HUDEP-2 (cell line): ENCODE results near the gene UXT.
A peak's percentile ranks its signal among the peaks of the same experiment; 100 is the strongest.
"Not testable (repeated sequence)": the region's sequence is repeated elsewhere in the genome, so short reads cannot be mapped to it uniquely, and the experiment has no call there.

ENCODE experiments used
- DNase-seq, 76 experiments: peaks; one replicate each; lab custom pipeline; 2025; ENCODE audit not compliant: unreplicated experiment in 76 of 76; lab: John Stamatoyannopoulos, UW

Gene UXT

GRCh38 chrX:47658684-47659420 lies at the start of gene UXT:
Gene UXT (minus strand): TSS chrX:47659180. CDS start chrX:47658927, 253 bp downstream.
- DNase-seq = peak; percentile 27 to 94 (median 88)

GRCh38 chrX:47707031-47707780 lies 48.2 kb upstream of the UXT start:
- DNase-seq = no peak

- DNase-seq = peak in 3 of 76 experiments; percentile 11 to 16 (median 14)
These were observed 47.6 kb upstream of the UXT start for GRCh38 chrX:47706575-47706974.

- no peak for DNase-seq
These were observed 45.8 kb upstream of the UXT start for GRCh38 chrX:47704736-47705135.

- no peak for DNase-seq
These were observed 38.2 kb upstream of the UXT start for GRCh38 chrX:47697181-47697580.

GRCh38 chrX:47690175-47690574 lies 31.2 kb upstream of the UXT start:
- DNase-seq = no peak

GRCh38 chrX:47687263-47687662 lies 28.3 kb upstream of the UXT start:
- DNase-seq = no peak

- no peak for DNase-seq
These were observed 24.8 kb upstream of the UXT start for GRCh38 chrX:47683829-47684205.

GRCh38 chrX:47683184-47683828 lies 24.3 kb upstream of the UXT start:
- peak in 49 of 76 experiments; percentile 1 to 78 (median 27) for DNase-seq

- DNase-seq = peak in 65 of 76 experiments; percentile 0 to 72 (median 28)
These were observed 17.2 kb upstream of the UXT start for GRCh38 chrX:47675959-47676859.

GRCh38 chrX:47674776-47675175 lies 15.8 kb upstream of the UXT start:
- DNase-seq = no peak

- DNase-seq = not testable (repeated sequence)
These were observed 6.8 kb upstream of the UXT start for GRCh38 chrX:47665797-47666196.

GRCh38 chrX:47664737-47665136 lies 5.8 kb upstream of the UXT start:
- DNase-seq = no peak

- DNase-seq = peak in 50 of 76 experiments; percentile 1 to 67 (median 18)
These were observed 3.2 kb upstream of the UXT start for GRCh38 chrX:47662144-47662657.

GRCh38 chrX:47661539-47661938 lies 2.6 kb upstream of the UXT start:
- DNase-seq = no peak

- DNase-seq = peak in 1 of 76 experiments; percentile 6
These were observed 394 bp upstream of the UXT start for GRCh38 chrX:47659421-47659726.

GRCh38 chrX:47658301-47658683 lies 688 bp downstream of the UXT start:
- peak in 1 of 76 experiments; percentile 27 for DNase-seq

GRCh38 chrX:47651043-47651905 lies 7.7 kb downstream of the UXT start:
- peak in 2 of 76 experiments; percentile 34 for DNase-seq
